Measurements from ENCODE around the gene TAF9B.
"Not testable (repeated sequence)": the region's sequence is repeated elsewhere in the genome, so short reads cannot be mapped to it uniquely, and the experiment has no call there.

TAF9B gene

GRCh38 chrX:78125781-78126180 is 13.7 kb downstream of the TAF9B start:
- H3K27me3 Mint-ChIP-seq; H3K36me3 Mint-ChIP-seq; H3K9me3 Mint-ChIP-seq (ENCODE audit: low read depth); H3K4me3 Mint-ChIP-seq: not testable (repeated sequence)
- Mint-ChIP-seq H3K4me1 (ENCODE audit: low read depth) (peaks cover 40% of the 10 kb centered on the region), H3K27ac (peak overlapping the region; percentile 54)

GRCh38 chrX:78125148-78125547 is 14.3 kb downstream of the TAF9B start:
- H3K27ac Mint-ChIP-seq: no peak overlapping the region
- H3K4me3 Mint-ChIP-seq: no peak overlapping the region
- H3K27me3 Mint-ChIP-seq: no peaks in the 10 kb centered on the region
- peaks cover 35% of the 10 kb centered on the region for H3K4me1 Mint-ChIP-seq (ENCODE audit: low read depth)
- peaks cover 8% of the 10 kb centered on the region for H3K36me3 Mint-ChIP-seq
- H3K9me3 Mint-ChIP-seq (ENCODE audit: low read depth): no peaks in the 10 kb centered on the region

- H3K36me3 Mint-ChIP-seq: peaks cover 8% of the 10 kb centered on the region
- H3K9me3 Mint-ChIP-seq (ENCODE audit: low read depth): no peaks in the 10 kb centered on the region
- H3K4me1 Mint-ChIP-seq (ENCODE audit: low read depth): peaks cover 41% of the 10 kb centered on the region
- no peaks in the 10 kb centered on the region for H3K27me3 Mint-ChIP-seq
- H3K27ac Mint-ChIP-seq: peak overlapping the region; percentile 54
- H3K4me3 Mint-ChIP-seq: no peak overlapping the region
Measured at GRCh38 chrX:78124307-78124706, 15.1 kb downstream of the TAF9B start.

- peaks cover 9% of the 10 kb centered on the region for H3K36me3 Mint-ChIP-seq
- H3K4me3 Mint-ChIP-seq: peak overlapping the region; percentile 14
- H3K27me3 Mint-ChIP-seq: no peaks in the 10 kb centered on the region
- H3K9me3 Mint-ChIP-seq (ENCODE audit: low read depth): no peaks in the 10 kb centered on the region
- H3K27ac Mint-ChIP-seq: peak overlapping the region; percentile 84
- peaks cover 47% of the 10 kb centered on the region for H3K4me1 Mint-ChIP-seq (ENCODE audit: low read depth)
Measured at GRCh38 chrX:78123190-78123589, 16.3 kb downstream of the TAF9B start.

- Mint-ChIP-seq H3K4me1 (ENCODE audit: low read depth) (peaks cover 72% of the 10 kb centered on the region), H3K36me3 (peaks cover 9% of the 10 kb centered on the region), H3K27ac (peak overlapping the region; percentile 66), H3K4me3 (no peak overlapping the region), H3K27me3 (no peaks in the 10 kb centered on the region), H3K9me3 (ENCODE audit: low read depth) (no peaks in the 10 kb centered on the region)
Measured at GRCh38 chrX:78119521-78120227, 19.8 kb downstream of the TAF9B start.

- H3K9me3 Mint-ChIP-seq (ENCODE audit: low read depth): no peaks in the 10 kb centered on the region
- peak overlapping the region; percentile 13 for H3K4me3 Mint-ChIP-seq
- peaks cover 74% of the 10 kb centered on the region for H3K4me1 Mint-ChIP-seq (ENCODE audit: low read depth)
- no peak overlapping the region for H3K27ac Mint-ChIP-seq
- H3K27me3 Mint-ChIP-seq: no peaks in the 10 kb centered on the region
- peaks cover 9% of the 10 kb centered on the region for H3K36me3 Mint-ChIP-seq
Measured at GRCh38 chrX:78118628-78119027, 20.8 kb downstream of the TAF9B start.

GRCh38 chrX:78116766-78117165 is 22.7 kb downstream of the TAF9B start:
- H3K27ac Mint-ChIP-seq: peak overlapping the region; percentile 51
- H3K27me3 Mint-ChIP-seq: no peaks in the 10 kb centered on the region
- H3K36me3 Mint-ChIP-seq: peaks cover 5% of the 10 kb centered on the region
- H3K9me3 Mint-ChIP-seq (ENCODE audit: low read depth): no peaks in the 10 kb centered on the region
- H3K4me3 Mint-ChIP-seq: no peak overlapping the region
- peaks cover 68% of the 10 kb centered on the region for H3K4me1 Mint-ChIP-seq (ENCODE audit: low read depth)

GRCh38 chrX:78116365-78116764 is 23.1 kb downstream of the TAF9B start:
- Mint-ChIP-seq H3K4me1 (ENCODE audit: low read depth) (peaks cover 69% of the 10 kb centered on the region), H3K27me3 (no peaks in the 10 kb centered on the region), H3K4me3 (no peak overlapping the region), H3K9me3 (ENCODE audit: low read depth) (no peaks in the 10 kb centered on the region), H3K36me3 (peaks cover 5% of the 10 kb centered on the region), H3K27ac (peak overlapping the region; percentile 51)

GRCh38 chrX:78111140-78111931 is 28.1 kb downstream of the TAF9B start:
- peak overlapping the region; percentile 64 for H3K27ac Mint-ChIP-seq
- H3K27me3 Mint-ChIP-seq: no peaks in the 10 kb centered on the region
- peak overlapping the region; percentile 42 for H3K4me3 Mint-ChIP-seq
- H3K4me1 Mint-ChIP-seq (ENCODE audit: low read depth): peaks cover 68% of the 10 kb centered on the region
- H3K36me3 Mint-ChIP-seq: peaks cover 9% of the 10 kb centered on the region
- H3K9me3 Mint-ChIP-seq (ENCODE audit: low read depth): no peaks in the 10 kb centered on the region

GRCh38 chrX:78109458-78109857 is 30.0 kb downstream of the TAF9B start:
- Mint-ChIP-seq H3K27me3 (no peaks in the 10 kb centered on the region), H3K9me3 (ENCODE audit: low read depth) (no peaks in the 10 kb centered on the region), H3K36me3 (peaks cover 17% of the 10 kb centered on the region), H3K4me1 (ENCODE audit: low read depth) (peaks cover 53% of the 10 kb centered on the region), H3K4me3 (peak overlapping the region; percentile 95), H3K27ac (peak overlapping the region; percentile 84)

- H3K36me3 Mint-ChIP-seq: peaks cover 17% of the 10 kb centered on the region
- H3K9me3 Mint-ChIP-seq (ENCODE audit: low read depth): no peaks in the 10 kb centered on the region
- peak overlapping the region; percentile 95 for H3K27ac Mint-ChIP-seq
- H3K4me1 Mint-ChIP-seq (ENCODE audit: low read depth): peaks cover 48% of the 10 kb centered on the region
- no peaks in the 10 kb centered on the region for H3K27me3 Mint-ChIP-seq
- peak overlapping the region; percentile 95 for H3K4me3 Mint-ChIP-seq
Measured at GRCh38 chrX:78106651-78106986, 32.8 kb downstream of the TAF9B start.

GRCh38 chrX:78105944-78106650 is 33.4 kb downstream of the TAF9B start:
- no peaks in the 10 kb centered on the region for H3K27me3 Mint-ChIP-seq
- H3K4me3 Mint-ChIP-seq: peak overlapping the region; percentile 95
- peak overlapping the region; percentile 95 for H3K27ac Mint-ChIP-seq
- H3K36me3 Mint-ChIP-seq: peaks cover 17% of the 10 kb centered on the region
- no peaks in the 10 kb centered on the region for H3K9me3 Mint-ChIP-seq (ENCODE audit: low read depth)
- peaks cover 44% of the 10 kb centered on the region for H3K4me1 Mint-ChIP-seq (ENCODE audit: low read depth)

GRCh38 chrX:78104447-78105176 is 34.8 kb downstream of the TAF9B start:
- no peaks in the 10 kb centered on the region for H3K27me3 Mint-ChIP-seq
- peaks cover 39% of the 10 kb centered on the region for H3K4me1 Mint-ChIP-seq (ENCODE audit: low read depth)
- H3K9me3 Mint-ChIP-seq (ENCODE audit: low read depth): no peaks in the 10 kb centered on the region
- H3K4me3 Mint-ChIP-seq: peak overlapping the region; percentile 95
- peak overlapping the region; percentile 95 for H3K27ac Mint-ChIP-seq
- H3K36me3 Mint-ChIP-seq: peaks cover 17% of the 10 kb centered on the region

GRCh38 chrX:78103623-78104446 is 35.6 kb downstream of the TAF9B start, which contains the start of gene PGK1:
Gene PGK1, plus strand, starts transcription at chrX:78104248. Its CDS starts 93 bp downstream, at chrX:78104341.
- Mint-ChIP-seq H3K27me3 (no peaks in the 10 kb centered on the region), H3K4me1 (ENCODE audit: low read depth) (peaks cover 34% of the 10 kb centered on the region), H3K9me3 (ENCODE audit: low read depth) (no peaks in the 10 kb centered on the region), H3K4me3 (peak within 1 kb of the TSS; percentile 95), H3K36me3 (peaks cover 17% of the 10 kb centered on the region), H3K27ac (peak within 1 kb of the TSS; percentile 95)

All from activated naive CD8-positive, alpha-beta T cell (primary cell).